Measurements from ENCODE around the gene GIMAP1.

Gene GIMAP1

DNA sequence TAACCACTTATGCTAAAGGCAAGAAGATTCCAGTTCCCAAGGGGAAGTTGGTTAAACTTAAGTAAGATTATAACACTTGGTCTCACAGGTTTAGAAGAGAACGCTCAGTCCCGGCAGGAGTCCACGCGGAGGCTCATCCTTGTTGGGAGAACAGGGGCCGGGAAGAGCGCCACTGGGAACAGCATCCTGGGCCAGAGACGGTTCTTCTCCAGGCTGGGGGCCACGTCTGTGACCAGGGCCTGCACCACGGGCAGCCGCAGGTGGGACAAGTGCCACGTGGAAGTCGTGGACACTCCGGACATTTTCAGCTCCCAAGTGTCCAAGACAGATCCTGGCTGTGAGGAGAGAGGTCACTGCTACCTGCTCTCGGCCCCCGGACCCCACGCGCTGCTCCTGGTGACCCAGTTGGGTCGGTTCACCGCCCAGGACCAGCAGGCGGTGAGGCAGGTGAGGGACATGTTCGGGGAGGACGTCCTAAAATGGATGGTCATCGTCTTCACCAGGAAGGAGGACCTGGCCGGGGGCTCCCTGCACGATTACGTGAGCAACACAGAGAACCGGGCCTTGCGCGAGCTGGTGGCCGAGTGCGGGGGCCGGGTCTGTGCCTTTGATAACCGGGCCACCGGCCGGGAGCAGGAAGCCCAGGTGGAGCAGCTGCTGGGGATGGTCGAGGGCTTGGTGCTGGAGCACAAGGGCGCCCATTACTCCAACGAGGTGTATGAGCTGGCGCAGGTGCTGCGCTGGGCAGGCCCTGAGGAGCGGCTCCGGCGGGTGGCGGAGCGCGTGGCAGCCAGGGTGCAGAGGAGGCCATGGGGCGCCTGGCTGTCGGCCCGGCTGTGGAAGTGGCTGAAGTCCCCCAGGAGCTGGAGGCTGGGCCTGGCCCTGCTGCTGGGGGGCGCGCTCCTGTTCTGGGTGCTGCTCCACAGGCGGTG is 3.8 kb downstream of the GIMAP1 start:
- no peak for DNase-seq
- Histone ChIP-seq H3K36me3 (replicated peaks) (no peaks in the 10 kb centered on the region), H3K4me3 (ENCODE audit: low read depth, low read length) (no peak overlapping the region), H3K27ac (no peak overlapping the region), H3K27me3 (replicated peaks) (no peaks in the 10 kb centered on the region)
- in situ Hi-C loops (cut with HindIII; ENCODE audit: low pct_ligation_motif_present, low sequenced_read_pairs): no loop called here
- TF ChIP-seq, protein P1, sequence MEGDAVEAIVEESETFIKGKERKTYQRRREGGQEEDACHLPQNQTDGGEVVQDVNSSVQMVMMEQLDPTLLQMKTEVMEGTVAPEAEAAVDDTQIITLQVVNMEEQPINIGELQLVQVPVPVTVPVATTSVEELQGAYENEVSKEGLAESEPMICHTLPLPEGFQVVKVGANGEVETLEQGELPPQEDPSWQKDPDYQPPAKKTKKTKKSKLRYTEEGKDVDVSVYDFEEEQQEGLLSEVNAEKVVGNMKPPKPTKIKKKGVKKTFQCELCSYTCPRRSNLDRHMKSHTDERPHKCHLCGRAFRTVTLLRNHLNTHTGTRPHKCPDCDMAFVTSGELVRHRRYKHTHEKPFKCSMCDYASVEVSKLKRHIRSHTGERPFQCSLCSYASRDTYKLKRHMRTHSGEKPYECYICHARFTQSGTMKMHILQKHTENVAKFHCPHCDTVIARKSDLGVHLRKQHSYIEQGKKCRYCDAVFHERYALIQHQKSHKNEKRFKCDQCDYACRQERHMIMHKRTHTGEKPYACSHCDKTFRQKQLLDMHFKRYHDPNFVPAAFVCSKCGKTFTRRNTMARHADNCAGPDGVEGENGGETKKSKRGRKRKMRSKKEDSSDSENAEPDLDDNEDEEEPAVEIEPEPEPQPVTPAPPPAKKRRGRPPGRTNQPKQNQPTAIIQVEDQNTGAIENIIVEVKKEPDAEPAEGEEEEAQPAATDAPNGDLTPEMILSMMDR (IDR thresholded peaks at IDR 0.05; ENCODE audit: low read depth, low read length, missing control alignments): no peak

DNA sequence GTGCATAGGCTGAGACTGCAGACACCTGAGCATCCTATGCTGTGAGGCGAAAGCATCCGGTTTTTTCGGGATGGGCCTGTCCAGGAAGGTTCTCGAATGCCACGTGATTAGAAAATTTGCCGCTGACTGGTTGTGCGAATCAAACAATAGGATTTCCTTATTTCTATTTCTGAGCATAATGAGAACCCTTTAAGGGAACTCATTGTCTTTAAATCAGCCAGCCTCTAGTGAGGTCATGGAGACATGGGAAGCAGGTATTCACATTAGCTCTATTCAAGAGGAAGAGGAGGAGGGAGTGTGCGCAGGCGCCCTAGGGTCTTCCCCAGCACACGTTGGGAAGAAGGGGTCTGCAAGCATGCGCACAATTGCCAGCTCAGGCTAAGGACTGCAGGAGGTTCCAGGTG is 5.6 kb downstream of the GIMAP1 start:
- TF ChIP-seq, protein P1 (IDR thresholded peaks at IDR 0.05; ENCODE audit: low read depth, low read length, missing control alignments): no peak
- no peak overlapping the region for H3K27ac ChIP-seq
- H3K4me3 ChIP-seq (ENCODE audit: low read depth, low read length): no peak overlapping the region
- no peaks in the 10 kb centered on the region for H3K27me3 ChIP-seq (replicated peaks)
- no peak for DNase-seq
- no peaks in the 10 kb centered on the region for H3K36me3 ChIP-seq (replicated peaks)
- in situ Hi-C loops (cut with HindIII; ENCODE audit: low pct_ligation_motif_present, low sequenced_read_pairs): no loop called here

DNA sequence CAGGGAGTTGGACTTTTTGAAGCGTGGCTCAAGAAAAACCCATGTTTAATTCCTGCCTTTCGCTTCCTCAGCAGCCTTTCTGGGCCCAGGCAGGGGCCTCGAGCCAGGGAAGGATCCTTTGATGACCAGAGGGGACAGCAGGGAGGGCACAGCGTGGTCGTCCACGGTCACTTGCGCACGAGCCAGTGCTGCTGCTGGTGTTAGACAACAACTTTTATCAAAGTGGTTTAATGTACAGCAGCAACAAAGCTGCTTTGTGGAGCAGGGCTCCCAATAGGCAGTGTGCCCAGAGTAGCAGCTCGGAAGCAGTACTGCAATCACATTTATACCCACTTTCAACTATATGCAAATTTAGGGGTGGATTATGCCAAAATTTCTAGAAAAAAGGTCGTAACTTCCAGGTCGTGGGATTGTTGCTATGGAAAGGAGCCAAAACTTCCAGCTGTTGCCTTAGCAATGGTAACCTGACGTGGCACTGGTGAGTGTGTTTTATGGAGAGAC is 6.1 kb downstream of the GIMAP1 start:
- H3K27ac ChIP-seq: no peak overlapping the region
- no peaks in the 10 kb centered on the region for H3K36me3 ChIP-seq (replicated peaks)
- in situ Hi-C loops (cut with HindIII; ENCODE audit: low pct_ligation_motif_present, low sequenced_read_pairs): no loop called here
- no peak for DNase-seq
- TF ChIP-seq, protein P1 (IDR thresholded peaks at IDR 0.05; ENCODE audit: low read depth, low read length, missing control alignments): no peak
- no peak overlapping the region for H3K4me3 ChIP-seq (ENCODE audit: low read depth, low read length)
- H3K27me3 ChIP-seq (replicated peaks): no peaks in the 10 kb centered on the region

DNA sequence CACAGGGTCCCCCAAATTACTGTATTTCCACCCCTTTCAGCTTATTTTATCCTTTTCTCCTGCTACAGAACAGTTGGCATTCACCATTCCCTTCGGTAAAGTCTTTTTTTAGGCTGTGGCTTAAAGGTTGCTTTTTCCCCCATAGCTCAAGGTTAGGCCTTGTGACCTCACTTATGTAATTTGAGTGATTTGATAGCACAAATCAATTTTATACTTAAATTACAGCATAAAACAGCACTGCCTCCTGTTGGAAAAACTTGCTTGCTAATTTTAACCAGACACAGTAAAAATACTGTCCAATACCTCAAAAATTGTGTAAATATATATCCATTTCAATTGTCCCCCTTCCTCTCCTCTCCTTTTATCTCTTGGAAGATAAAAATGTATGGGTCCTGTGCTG is 7.1 kb downstream of the GIMAP1 start:
- H3K4me3 ChIP-seq (ENCODE audit: low read depth, low read length): no peak overlapping the region
- in situ Hi-C loops (cut with HindIII; ENCODE audit: low pct_ligation_motif_present, low sequenced_read_pairs): no loop called here
- no peak overlapping the region for H3K27ac ChIP-seq
- TF ChIP-seq, protein P1 (IDR thresholded peaks at IDR 0.05; ENCODE audit: low read depth, low read length, missing control alignments): no peak
- H3K27me3 ChIP-seq (replicated peaks): no peaks in the 10 kb centered on the region
- DNase-seq: no peak
- H3K36me3 ChIP-seq (replicated peaks): no peaks in the 10 kb centered on the region

DNA sequence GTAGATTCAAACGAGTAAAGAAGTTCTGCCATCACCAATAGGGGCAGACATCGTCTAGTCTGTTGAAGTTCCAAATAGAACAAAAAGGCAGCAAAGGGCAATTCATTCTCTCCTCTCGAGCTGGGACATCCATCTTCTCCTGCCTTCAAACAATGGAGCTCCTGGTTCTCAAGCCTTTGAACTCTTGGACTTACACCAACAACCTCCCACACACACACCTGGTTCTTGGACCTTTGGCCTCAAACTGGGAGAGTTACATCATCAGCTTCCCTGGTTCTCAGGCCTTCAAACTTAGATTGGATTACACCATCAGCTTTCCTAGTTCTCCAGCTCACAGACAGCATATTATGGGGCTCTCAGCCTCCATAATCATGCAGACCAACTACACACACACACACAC is 11.0 kb downstream of the GIMAP1 start:
- Histone ChIP-seq H3K27me3 (replicated peaks) (no peaks in the 10 kb centered on the region), H3K36me3 (replicated peaks) (no peaks in the 10 kb centered on the region), H3K4me3 (ENCODE audit: low read depth, low read length) (no peak overlapping the region), H3K27ac (no peak overlapping the region)
- DNase-seq: no peak
- in situ Hi-C loops (cut with HindIII; ENCODE audit: low pct_ligation_motif_present, low sequenced_read_pairs): no loop called here
- TF ChIP-seq, protein P1 (IDR thresholded peaks at IDR 0.05; ENCODE audit: low read depth, low read length, missing control alignments): no peak

Measured in brain microvascular endothelial cell (primary cell).